Stimulated activated naive CD8-positive, alpha-beta T cell treated with anti-CD3 and anti-CD28 coated beads, Interleukin-15, amount 100 ng/mL, for 72 hours (primary cell): ENCODE results near the gene TRPM6.

Source experiments
- ATAC-seq: fragments of 150-1000 bp; cut with Tn5 transposase; 2 replicates; pipeline ENCODE4 v1.10.0; 2021; ENCODE audit warnings: mild to moderate bottlenecking, moderate library complexity
- DNase-seq, 2 donors: peaks; one replicate each; pipeline ENCODE4 v3.0.0; 2021 to 2022
- H3K27ac Mint-ChIP-seq, 2 donors: one replicate each; pipeline ENCODE4 v1.8.0; 2022; ENCODE audit warnings: mild to moderate bottlenecking in 2 of 2, mixed read lengths in 2 of 2, moderate library complexity in 2 of 2
- H3K27me3 Mint-ChIP-seq: one replicate; pipeline ENCODE4 v1.8.0; 2022; ENCODE audit warnings: mixed read lengths
- H3K4me1 Mint-ChIP-seq: one replicate; pipeline ENCODE4 v1.8.0; 2022; ENCODE audit warnings: mild to moderate bottlenecking, mixed read lengths
- H3K4me3 Mint-ChIP-seq, 2 donors: one replicate each; pipeline ENCODE4 v1.8.0; 2022; ENCODE audit warnings: mild to moderate bottlenecking in 2 of 2, mixed read lengths in 2 of 2, moderate library complexity in 1 of 2
- H3K9me3 Mint-ChIP-seq, 2 donors: one replicate each; pipeline ENCODE4 v1.8.0; 2022; ENCODE audit warnings: mixed read lengths in 2 of 2

Gene TRPM6

GRCh38 chr9:74724317-74724716 lies 163.4 kb downstream of the TRPM6 start:
- DNase-seq: no peak
- peaks cover 0 to 1% of the 10 kb centered on the region in 2 donors for H3K9me3 Mint-ChIP-seq
- ATAC-seq: no peak

DNA sequence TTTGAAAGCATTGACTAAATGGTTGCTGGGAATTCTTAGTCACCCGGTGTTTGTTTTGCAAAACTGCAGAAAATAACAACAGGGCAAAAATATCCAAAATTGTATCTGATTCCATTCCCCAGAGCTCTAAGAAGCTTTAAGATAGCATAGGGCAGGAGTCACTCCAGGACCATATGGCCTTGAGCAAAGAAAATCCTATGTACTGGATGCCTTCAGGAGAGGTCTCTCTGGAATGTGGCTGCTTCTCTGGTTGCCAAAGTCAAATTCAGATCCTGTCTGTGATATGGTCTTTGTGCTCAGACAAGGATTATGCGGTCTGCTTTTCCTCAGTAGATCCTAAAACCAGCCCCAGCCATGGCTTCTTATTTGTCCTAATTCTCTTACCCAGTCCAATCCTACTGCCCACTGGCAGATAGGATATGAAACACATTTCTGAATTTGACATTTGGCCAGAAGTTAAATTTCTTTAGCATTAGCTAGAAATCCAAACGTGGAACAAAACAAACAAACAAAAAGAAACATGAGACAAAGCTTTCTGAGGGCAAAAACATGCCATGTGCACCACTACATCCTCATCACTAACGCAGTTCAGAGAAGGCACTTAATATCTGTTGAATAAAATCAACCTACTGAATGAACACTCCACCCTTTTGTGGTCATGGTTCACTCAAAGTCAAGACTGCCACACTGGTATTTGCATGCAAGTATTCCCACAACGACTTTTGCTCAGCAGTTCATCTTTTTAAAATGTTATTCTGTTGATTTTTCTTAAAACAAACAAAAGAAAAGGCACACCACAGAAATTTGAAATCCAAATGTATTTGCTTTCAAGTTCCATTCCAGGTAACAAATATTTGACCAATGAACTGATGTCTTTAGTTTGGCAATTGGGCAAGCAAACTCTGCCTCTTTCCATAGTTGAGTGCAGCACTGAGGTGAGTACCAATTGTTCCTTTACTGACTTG lies 165.7 kb downstream of the TRPM6 start:
- H3K27ac Mint-ChIP-seq: no peak overlapping the region
- H3K4me3 Mint-ChIP-seq: no peak overlapping the region
- DNase-seq: no peak
- H3K27me3 Mint-ChIP-seq: peaks cover 12% of the 10 kb centered on the region
- no peak for ATAC-seq
- no peaks in the 10 kb centered on the region for H3K4me1 Mint-ChIP-seq
- H3K9me3 Mint-ChIP-seq: peaks cover 0 to 6% of the 10 kb centered on the region in 2 donors

More at GRCh38 chr9:74724317-74724716, 163.4 kb downstream of the TRPM6 start:
- Mint-ChIP-seq H3K27me3 (peaks cover 10% of the 10 kb centered on the region), H3K4me3 (no peak overlapping the region), H3K4me1 (no peaks in the 10 kb centered on the region), H3K27ac (no peak overlapping the region)

- peaks cover 0 to 6% of the 10 kb centered on the region in 2 donors for H3K9me3 Mint-ChIP-seq
- H3K4me3 Mint-ChIP-seq: no peak overlapping the region
Observed at GRCh38 chr9:74719306-74719705, 168.4 kb downstream of the TRPM6 start.

DNA sequence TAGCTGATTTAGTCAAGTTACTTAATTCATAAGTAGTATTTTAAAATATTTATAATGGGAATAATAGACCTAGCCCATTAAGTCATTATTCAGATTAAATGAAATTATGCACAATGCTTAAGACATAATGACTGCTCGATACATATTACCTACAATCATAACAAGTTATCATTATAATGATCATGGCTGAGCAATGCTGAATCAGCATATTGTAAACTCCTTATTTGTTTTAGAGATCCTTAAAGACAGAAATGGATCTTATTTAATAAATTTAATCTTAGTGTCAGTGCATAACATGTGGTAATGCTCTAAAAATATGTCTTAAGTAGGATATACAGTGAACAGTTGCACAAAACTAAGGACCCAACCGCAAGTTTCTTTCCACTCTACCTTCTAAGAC lies 169.0 kb downstream of the TRPM6 start:
- H3K27me3 Mint-ChIP-seq: peaks cover 7% of the 10 kb centered on the region
- H3K4me1 Mint-ChIP-seq: no peaks in the 10 kb centered on the region

More at GRCh38 chr9:74719306-74719705, 168.4 kb downstream of the TRPM6 start:
- no peaks in the 10 kb centered on the region for H3K4me1 Mint-ChIP-seq
- H3K27me3 Mint-ChIP-seq: peaks cover 7% of the 10 kb centered on the region
- ATAC-seq (no peak), DNase-seq (no peak)
- H3K27ac Mint-ChIP-seq: no peak overlapping the region

DNA sequence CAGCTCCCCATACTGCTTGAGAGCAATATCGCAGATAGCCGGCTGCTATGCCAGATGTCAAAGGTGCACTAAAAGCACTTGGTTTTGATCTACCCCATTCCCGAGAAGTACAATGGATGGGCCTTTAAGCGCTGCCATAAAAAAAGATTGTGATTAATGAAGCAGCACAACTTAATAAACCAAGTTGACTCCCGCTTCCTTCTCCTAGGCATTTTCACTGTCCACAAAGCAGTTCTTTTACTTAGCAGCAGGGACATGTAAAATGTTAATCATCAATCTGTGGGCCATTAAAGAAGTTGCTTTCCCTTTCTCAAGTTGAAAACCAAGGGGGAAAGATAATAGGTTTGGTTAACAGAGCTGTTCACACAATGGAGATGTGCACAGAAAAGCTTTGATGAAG lies 176.4 kb downstream of the TRPM6 start:
- Mint-ChIP-seq H3K9me3 (no peaks in the 10 kb centered on the region), H3K27ac (no peak overlapping the region), H3K27me3 (peaks cover 7% of the 10 kb centered on the region), H3K4me3 (no peak overlapping the region), H3K4me1 (no peaks in the 10 kb centered on the region)
- no peak for ATAC-seq
- no peak for DNase-seq

More for the DNA sequence above, 169.0 kb downstream of the TRPM6 start:
- DNase-seq (no peak), ATAC-seq (no peak)
- Mint-ChIP-seq H3K9me3 (peaks cover 0 to 6% of the 10 kb centered on the region in 2 donors), H3K4me3 (no peak overlapping the region), H3K27ac (no peak overlapping the region)

- no peaks in the 10 kb centered on the region for H3K4me1 Mint-ChIP-seq
- H3K27me3 Mint-ChIP-seq: peaks cover 40% of the 10 kb centered on the region
- H3K9me3 Mint-ChIP-seq: no peaks in the 10 kb centered on the region
- DNase-seq (no peak), ATAC-seq (no peak)
- no peak overlapping the region for H3K27ac Mint-ChIP-seq
- no peak overlapping the region for H3K4me3 Mint-ChIP-seq
Observed at GRCh38 chr9:74697535-74697934, 190.2 kb downstream of the TRPM6 start.

DNA sequence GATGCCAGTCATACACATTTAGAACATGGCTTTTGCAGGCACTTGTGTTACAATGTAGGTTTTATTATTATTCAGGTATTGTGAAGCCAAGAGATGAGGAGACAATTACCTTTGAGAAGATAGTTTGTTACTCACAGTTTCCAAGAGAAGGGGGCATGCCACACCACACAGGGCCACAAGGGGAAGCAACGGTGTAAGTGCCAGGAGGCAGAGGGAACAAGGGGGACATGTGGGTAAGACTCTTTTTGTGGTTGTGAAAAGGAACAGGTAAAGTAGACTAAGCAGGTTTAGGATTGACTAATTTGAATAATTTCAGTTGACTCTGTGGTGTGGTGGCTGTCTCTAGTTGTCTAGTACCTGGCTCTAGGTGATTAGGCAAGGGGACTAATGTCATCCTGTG lies 191.2 kb downstream of the TRPM6 start:
- no peak overlapping the region for H3K4me3 Mint-ChIP-seq
- peaks cover 37% of the 10 kb centered on the region for H3K27me3 Mint-ChIP-seq
- H3K9me3 Mint-ChIP-seq: no peaks in the 10 kb centered on the region
- no peak for ATAC-seq
- H3K27ac Mint-ChIP-seq: peak overlapping the region in 1 of 2 donors; percentile 43
- H3K4me1 Mint-ChIP-seq: no peaks in the 10 kb centered on the region
- DNase-seq: no peak

DNA sequence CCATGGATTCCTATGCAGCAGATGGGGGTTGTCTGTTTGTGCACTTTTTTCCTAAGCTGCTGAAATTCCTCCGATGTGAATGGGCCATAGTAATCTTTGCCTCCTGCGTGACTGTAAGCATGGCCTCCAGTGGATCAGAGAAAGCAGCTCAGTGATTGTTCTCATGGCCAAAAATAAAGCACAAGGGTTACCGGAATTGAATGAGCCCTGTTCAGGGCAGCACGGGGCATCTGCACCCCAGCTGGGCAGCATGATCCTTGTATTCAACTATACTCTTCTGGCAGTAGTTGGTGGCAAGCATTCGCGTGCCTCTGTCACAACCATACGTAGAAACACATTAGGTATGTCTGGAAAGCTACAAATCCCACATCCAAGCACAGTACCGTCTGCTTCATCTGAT lies 196.7 kb downstream of the TRPM6 start:
- no peak overlapping the region for H3K27ac Mint-ChIP-seq
- H3K27me3 Mint-ChIP-seq: peaks cover 15% of the 10 kb centered on the region
- no peaks in the 10 kb centered on the region for H3K4me1 Mint-ChIP-seq
- no peaks in the 10 kb centered on the region for H3K9me3 Mint-ChIP-seq
- DNase-seq (no peak), ATAC-seq (no peak)
- no peak overlapping the region for H3K4me3 Mint-ChIP-seq

- Mint-ChIP-seq H3K27me3 (peaks cover 19% of the 10 kb centered on the region), H3K27ac (no peak overlapping the region), H3K4me1 (no peaks in the 10 kb centered on the region), H3K4me3 (no peak overlapping the region), H3K9me3 (no peaks in the 10 kb centered on the region)
- no peak for DNase-seq
- ATAC-seq: no peak
Observed at GRCh38 chr9:74683322-74683721, 204.4 kb downstream of the TRPM6 start.

DNA sequence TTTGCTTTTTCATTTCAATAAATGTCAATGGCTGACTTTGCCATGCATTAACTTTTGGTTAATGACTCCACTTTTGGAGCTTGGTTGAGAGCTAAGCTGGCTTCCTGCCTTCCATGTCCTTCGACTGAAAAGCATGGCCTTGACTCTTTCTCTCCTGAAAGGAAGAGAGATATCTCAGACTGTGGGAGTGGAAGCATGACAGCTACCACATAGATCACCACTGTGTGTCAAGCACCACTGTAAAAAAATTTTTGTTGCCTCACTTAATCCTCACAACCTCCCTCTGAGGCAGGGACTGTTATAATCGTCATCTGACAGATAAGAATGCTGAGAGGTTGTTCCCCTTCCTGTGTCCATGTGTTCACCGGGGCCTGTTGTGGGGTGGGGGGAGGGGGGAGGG lies 205.8 kb downstream of the TRPM6 start:
- no peaks in the 10 kb centered on the region for H3K4me1 Mint-ChIP-seq
- no peaks in the 10 kb centered on the region for H3K9me3 Mint-ChIP-seq
- H3K27ac Mint-ChIP-seq: no peak overlapping the region
- no peak for DNase-seq
- H3K27me3 Mint-ChIP-seq: peaks cover 15% of the 10 kb centered on the region
- no peak for ATAC-seq
- H3K4me3 Mint-ChIP-seq: no peak overlapping the region

DNA sequence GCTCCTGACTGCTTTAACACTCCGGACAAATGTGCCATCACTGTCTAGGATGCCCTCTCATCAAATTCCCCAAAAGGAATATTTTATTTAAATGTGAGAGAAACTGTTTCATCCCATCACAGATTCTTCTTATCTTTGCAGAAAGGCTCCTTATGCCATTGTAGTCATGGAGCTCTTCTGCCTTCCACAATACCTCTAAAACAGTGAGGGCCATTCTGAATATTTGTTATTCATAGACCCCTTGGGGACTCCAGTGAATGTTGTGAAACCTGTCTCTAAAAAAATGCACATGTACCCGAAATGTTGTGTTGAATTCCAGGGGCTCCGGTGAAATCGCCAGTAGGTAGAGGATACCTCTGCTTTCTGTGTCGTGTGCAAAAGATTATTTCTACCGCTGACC lies 213.6 kb downstream of the TRPM6 start:
- Mint-ChIP-seq H3K9me3 (no peaks in the 10 kb centered on the region), H3K27me3 (no peaks in the 10 kb centered on the region), H3K4me3 (no peak overlapping the region), H3K4me1 (no peaks in the 10 kb centered on the region), H3K27ac (no peak overlapping the region)
- DNase-seq (no peak), ATAC-seq (no peak)
